Endothelial cell of umbilical vein (primary cell): ENCODE data around the gene PMVK. TPM values are rescaled to one million over a fixed set of nuclear protein-coding genes. Genes with fewer than 3 reads are reported as not detected.

Source experiments
- BruUV-seq: library from RNA; stranded (reverse); fragments of 400-500 nt; replicated peaks from 2 replicates; lab custom pipeline; 2021; lab: Mats Ljungman, UMichigan
- CTCF ChIA-PET: fragments of 300-600, 350-600 bp; sonication (Branson Sonifier 250); formaldehyde crosslinking; loops from one replicate; lab custom pipeline; 2021; ENCODE audit warnings: antibody characterized with exemption, inconsistent platforms; lab: Charles Lee
- POLR2A ChIA-PET: fragments of 300-600, 350-600 bp; sonication (Branson Sonifier 250); formaldehyde crosslinking; loops from one replicate; lab custom pipeline; 2021; ENCODE audit warnings: antibody characterized with exemption, inconsistent platforms; lab: Charles Lee
- DNase-seq: peaks from one replicate; pipeline ENCODE4 v3.0.0-alpha.2; 2011; ENCODE audit warnings: low read depth, low spot score
- FAIRE-seq: peaks from 2 replicates; lab custom pipeline; 2011; peaks lifted over from hg19 to GRCh38; lab: Jason Lieb, UNC
- H2AFZ ChIP-seq: 2 replicates; pipeline ENCODE4 v1.6.0; 2012; ENCODE audit warnings: low read depth, low read length, control low read depth, inconsistent platforms
- H3K27ac ChIP-seq: 2 replicates; pipeline ENCODE4 v1.5.1; 2011; ENCODE audit warnings: low read depth, mild to moderate bottlenecking, control low read depth, low read length, moderate library complexity; ENCODE audit not compliant: insufficient read depth
- H3K27me3 ChIP-seq, 2 experiments: 2 replicates each; pipeline versions ENCODE4 v1.6.0 to v1.6.1; 2011; ENCODE audit warnings: low read length in 2 of 2, mixed read lengths in 1 of 2; ENCODE audit not compliant: control insufficient read depth in 2 of 2, insufficient read depth in 2 of 2
- H3K36me3 ChIP-seq, 2 experiments: 2 replicates in 1 of 2; 3 replicates in 1 of 2; pipeline ENCODE4 v1.5.1; 2011; ENCODE audit warnings: low read length in 2 of 2, mild to moderate bottlenecking in 1 of 2, moderate library complexity in 1 of 2; ENCODE audit not compliant: control insufficient read depth in 2 of 2, insufficient read depth in 2 of 2; ENCODE audit errors: extremely low read depth in 1 of 2
- H3K4me1 ChIP-seq: 3 replicates; pipeline ENCODE4 v1.5.1; 2011; ENCODE audit warnings: mild to moderate bottlenecking, low read length; ENCODE audit not compliant: control insufficient read depth, insufficient read depth; ENCODE audit errors: extremely low read depth
- H3K4me2 ChIP-seq: 2 replicates; pipeline ENCODE4 v1.6.1; 2011; ENCODE audit warnings: low read length, control low read depth, mixed read lengths; ENCODE audit not compliant: insufficient read depth
- H3K4me3 ChIP-seq, 3 experiments: fragments of 200-600 bp in 1 of 3; sonication (generic), shearing (Covaris generic) in 1 of 3; replicated peaks in 1 of 3; 2 replicates each; pipeline ENCODE4 v1.5.1; 2011 to 2016; ENCODE audit warnings: control low read depth in 3 of 3, low read length in 3 of 3, mild to moderate bottlenecking in 2 of 3, inconsistent platforms in 1 of 3, low read depth in 1 of 3, moderate library complexity in 1 of 3; ENCODE audit not compliant: insufficient read depth in 1 of 3
- H3K79me2 ChIP-seq: 2 replicates; pipeline ENCODE4 v1.6.0; 2012; ENCODE audit warnings: low read length, inconsistent platforms; ENCODE audit not compliant: control insufficient read depth, insufficient read depth
- H3K9ac ChIP-seq: replicated peaks from 2 replicates; pipeline ENCODE3; 2011; ENCODE audit warnings: low read length, control low read depth; ENCODE audit not compliant: insufficient read depth; ENCODE audit errors: extremely low read depth
- H3K9me1 ChIP-seq: replicated peaks from 3 replicates; pipeline ENCODE4 v1.6.0; 2011; ENCODE audit warnings: mild to moderate bottlenecking, low read length; ENCODE audit not compliant: control insufficient read depth, insufficient read depth; ENCODE audit errors: extremely low read depth
- H3K9me3 ChIP-seq: replicated peaks from 2 replicates; pipeline ENCODE4 v1.5.1; 2012; ENCODE audit warnings: low read length, inconsistent platforms; ENCODE audit not compliant: control insufficient read depth, insufficient read depth
- H4K20me1 ChIP-seq: replicated peaks from 2 replicates; pipeline ENCODE3; 2011; ENCODE audit warnings: mild to moderate bottlenecking, low read length; ENCODE audit not compliant: control insufficient read depth, insufficient read depth; ENCODE audit errors: extremely low read depth
- CTCF ChIP-seq, 2 donors: IDR thresholded peaks; 1 replicate in 1 of 2; 2 replicates in 1 of 2; pipeline ENCODE4 v1.5.1; 2011; ENCODE audit warnings: low read length in 2 of 2, mild to moderate bottlenecking in 2 of 2, moderate library complexity in 2 of 2, control low read depth in 1 of 2, inconsistent platforms in 1 of 2, low read depth in 1 of 2; ENCODE audit not compliant: insufficient read depth in 1 of 2; ENCODE audit errors: extremely low read depth in 1 of 2
- EZH2 ChIP-seq: IDR thresholded peaks from 2 replicates; pipeline ENCODE4 v1.6.1; 2012; ENCODE audit warnings: borderline replicate concordance, low read depth, mild to moderate bottlenecking, moderate library complexity, low read length, inconsistent platforms; ENCODE audit not compliant: severe bottlenecking
- FOS ChIP-seq: IDR thresholded peaks from 2 replicates; pipeline ENCODE4 v1.6.1; 2011; ENCODE audit warnings: mild to moderate bottlenecking, low read length, moderate library complexity, borderline replicate concordance; ENCODE audit not compliant: insufficient read depth
- GATA2 ChIP-seq: IDR thresholded peaks from 2 replicates; pipeline ENCODE4 v1.7.0; 2011; ENCODE audit warnings: low read depth, mild to moderate bottlenecking, moderate library complexity, mixed read lengths, low read length; ENCODE audit not compliant: insufficient read length, insufficient read depth
- JUN ChIP-seq: IDR thresholded peaks from 2 replicates; pipeline ENCODE4 v1.6.1; 2011; ENCODE audit warnings: borderline replicate concordance, low read depth; ENCODE audit not compliant: insufficient read length, insufficient read depth
- MAX ChIP-seq: IDR thresholded peaks from 2 replicates; pipeline ENCODE4 v1.6.1; 2011; ENCODE audit not compliant: insufficient read depth, insufficient read length
- MYC ChIP-seq: IDR thresholded peaks from one replicate; pipeline ENCODE4 v1.6.1; 2011; ENCODE audit warnings: mild to moderate bottlenecking, low read depth, low read length
- POLR2A ChIP-seq: IDR thresholded peaks from 2 replicates; pipeline ENCODE4 v1.6.1; 2012; ENCODE audit warnings: low read depth, mild to moderate bottlenecking, control low read depth, low read length
- POLR2AphosphoS5 ChIP-seq: IDR thresholded peaks from 2 replicates; pipeline ENCODE4 v1.6.1; 2012; ENCODE audit warnings: low read depth, mild to moderate bottlenecking, control low read depth, low read length, moderate library complexity; ENCODE audit not compliant: insufficient read depth
- dilution Hi-C: fragments of 300-500 bp; cut with MboI; formaldehyde crosslinking; loops from one replicate; pipeline ENCODE4 v1.15.0; 2019; ENCODE audit warnings: low sequenced_read_pairs; ENCODE audit not compliant: extremely low pct_ligation_motif_present
- intact Hi-C: fragments of 100-400 bp; cut with micrococcal nuclease; formaldehyde crosslinking; loops from one replicate; pipeline ENCODE4 v1.10.0; 2022
- polyA plus RNA-seq, 4 experiments: library from polyadenylated mRNA; depleted of rRNA in 3 of 4; stranded (reverse) in 3 of 4; unstranded in 1 of 4; fragments of >200 nt; gene quantifications; 2 replicates each; pipeline versions ENCODE4 v1.2.1 to v1.2.3, GENCODE V29; 2011 to 2012; ENCODE audit warnings: missing spikeins in 1 of 4
- total RNA-seq: library from RNA; stranded (reverse); gene quantifications from 2 replicates; pipeline ENCODE4 v1.2.3, GENCODE V29; 2021

Gene PMVK
- total and polyA plus RNA-seq, 2 donors (not counting 3 experiments of a cell fraction or from before 2014, with no cell fraction given) = 22.6 to 32.7 TPM

GRCh38 chr1:154879038-154879421, 57.5 kb downstream of the PMVK start:
- intact Hi-C loops (loop anchor here (2.0 to 5.0 kb wide), 3 partner anchors 42 to 397 kb away; no protein-coding TSS in a partner anchor), dilution Hi-C loops (no loop called here)
- FAIRE-seq = no peak
- Histone ChIP-seq H3K9ac (no peak overlapping the region), H3K4me1 (peaks cover 11% of the 10 kb centered on the region), H3K9me1 (no peaks in the 10 kb centered on the region), H3K79me2 (no peaks in the 10 kb centered on the region), H3K4me3 (no peak overlapping the region), H3K27ac (no peak overlapping the region), H3K4me2 (no peak overlapping the region), H3K36me3 (no peaks in the 10 kb centered on the region), H4K20me1 (no peaks in the 10 kb centered on the region), H3K27me3 (no peaks in the 10 kb centered on the region), H2AFZ (no peak overlapping the region), H3K9me3 (no peaks in the 10 kb centered on the region)
- BruUV-seq = no TSS peak
- DNase-seq = no peak
- TF ChIP-seq FOS = no peak
- no peak for TF ChIP-seq CTCF (IDR thresholded peaks at IDR 0.05; ENCODE audit: extremely low read depth in 1 of 2, insufficient read depth in 1 of 2, low read depth in 1 of 2, low read length in 2 of 2)
- no peak for TF ChIP-seq EZH2
- TF ChIP-seq POLR2AphosphoS5 = no peak
- TF ChIP-seq MAX = no peak
- TF ChIP-seq MYC = no peak
- no peak for TF ChIP-seq POLR2A
- no peak for TF ChIP-seq JUN
- TF ChIP-seq GATA2 = no peak
- ChIA-PET CTCF (interaction anchor here (0.6 to 5.1 kb wide), 59 partner anchors 9 to 400 kb away, joined by 3 to 113 read pairs (median 4); partner anchors contain the start of genes CHRNB2, EFNA3, KCNN3 and PMVK), POLR2A (no interaction called here)
